Panc1 (cell line): ENCODE measurements around the gene ALPL. TPM values are rescaled to one million over a fixed set of nuclear protein-coding genes. Genes with fewer than 3 reads are reported as not detected.

Experiments used
- ATAC-seq: fragments of 200-7000 bp; cut with Tn5 transposase; 2 replicates; pipeline ENCODE4 v1.9.1; 2020; ENCODE audit warnings: mild to moderate bottlenecking, moderate library complexity
- BruUV-seq: library from RNA; stranded (reverse); fragments of 400-500 nt; replicated peaks from 2 replicates; lab custom pipeline; 2021; lab: Mats Ljungman, UMichigan
- CTCF ChIA-PET: fragments of 300-600 bp; sonication (Branson Sonifier 250); formaldehyde crosslinking; loops from one replicate; lab custom pipeline; 2022; ENCODE audit warnings: antibody characterized with exemption; lab: Charles Lee
- POLR2A ChIA-PET: fragments of 300-600 bp; sonication (Branson Sonifier 250); formaldehyde crosslinking; loops from one replicate; lab custom pipeline; 2022; ENCODE audit warnings: antibody characterized with exemption; lab: Charles Lee
- DNase-seq: peaks from one replicate; pipeline ENCODE4 v3.0.0-alpha.2; 2010; ENCODE audit warnings: low read depth, low spot score
- H3K27ac ChIP-seq: 2 replicates; pipeline ENCODE4 v1.5.1; 2011; ENCODE audit warnings: mild to moderate bottlenecking, low read length, inconsistent platforms
- H3K27me3 ChIP-seq: fragments of 200-500 bp; sonication (Bioruptor generic); 2 replicates; pipeline ENCODE4 v1.6.0; 2014; ENCODE audit warnings: low read length, inconsistent platforms; ENCODE audit not compliant: control insufficient read depth, insufficient read depth
- H3K36me3 ChIP-seq: fragments of 200-500 bp; sonication (Bioruptor generic); 2 replicates; pipeline ENCODE4 v1.5.1; 2014; ENCODE audit warnings: inconsistent platforms, mild to moderate bottlenecking, low read length, moderate library complexity; ENCODE audit not compliant: control insufficient read depth, insufficient read depth
- H3K4me1 ChIP-seq: 2 replicates; pipeline ENCODE4 v1.5.1; 2011; ENCODE audit warnings: inconsistent platforms, mild to moderate bottlenecking, low read length, moderate library complexity; ENCODE audit not compliant: control insufficient read depth, insufficient read depth
- H3K4me3 ChIP-seq, 2 experiments: 2 replicates each; pipeline ENCODE4 v1.5.1; 2011 to 2012; ENCODE audit warnings: low read depth in 2 of 2, low read length in 2 of 2, mild to moderate bottlenecking in 2 of 2, inconsistent platforms in 1 of 2, moderate library complexity in 1 of 2
- H3K9me3 ChIP-seq: fragments of 200-500 bp; sonication (Bioruptor generic); 2 replicates; pipeline ENCODE4 v1.5.1; 2014; ENCODE audit warnings: low read depth, mild to moderate bottlenecking, inconsistent platforms, low read length, moderate library complexity; ENCODE audit not compliant: control insufficient read depth, insufficient read depth
- POLR2AphosphoS5 ChIP-seq: IDR thresholded peaks from 2 replicates; pipeline ENCODE4 v1.6.1; 2012; ENCODE audit warnings: mild to moderate bottlenecking, low read depth, low read length, moderate library complexity
- REST ChIP-seq, 2 experiments: IDR thresholded peaks; 2 replicates each; pipeline ENCODE4 v1.6.1; 2011 to 2012; ENCODE audit warnings: low read depth in 2 of 2, control low read depth in 1 of 2, low read length in 1 of 2, mild to moderate bottlenecking in 1 of 2, moderate library complexity in 1 of 2; ENCODE audit not compliant: insufficient read depth in 1 of 2
- SIN3A ChIP-seq: IDR thresholded peaks from 2 replicates; pipeline ENCODE4 v1.6.1; 2012; ENCODE audit warnings: low read depth, mild to moderate bottlenecking, low read length, moderate library complexity, borderline replicate concordance; ENCODE audit not compliant: insufficient read depth
- TCF7L2 ChIP-seq: IDR thresholded peaks from 2 replicates; pipeline ENCODE4 v1.6.1; 2011; ENCODE audit warnings: mild to moderate bottlenecking, low read depth, low read length, inconsistent platforms
- in situ Hi-C: cut with HindIII; loops from 2 replicates; pipeline ENCODE4 v1.10.0; 2016; ENCODE audit warnings: low sequenced_read_pairs, low pct_unique_long_range_greater_than_20kb
- intact Hi-C: fragments of 100-400 bp; cut with micrococcal nuclease; formaldehyde crosslinking; loops from one replicate; pipeline ENCODE4 v1.10.0; 2022; ENCODE audit not compliant: unreplicated experiment
- total RNA-seq: library from RNA; stranded (reverse); gene quantifications from one replicate; pipeline ENCODE4 v1.2.1, GENCODE V29; 2021; ENCODE audit not compliant: unreplicated experiment
- TF ChIP-seq, protein P1 (sequence below): fragments of 450-650 bp; IDR thresholded peaks from 2 replicates; pipeline ENCODE4 v1.5.1; 2017; ENCODE audit warnings: mild to moderate bottlenecking

The ALPL gene
- total RNA-seq, 1 experiment from 2014 or later = 0.82 TPM

DNA sequence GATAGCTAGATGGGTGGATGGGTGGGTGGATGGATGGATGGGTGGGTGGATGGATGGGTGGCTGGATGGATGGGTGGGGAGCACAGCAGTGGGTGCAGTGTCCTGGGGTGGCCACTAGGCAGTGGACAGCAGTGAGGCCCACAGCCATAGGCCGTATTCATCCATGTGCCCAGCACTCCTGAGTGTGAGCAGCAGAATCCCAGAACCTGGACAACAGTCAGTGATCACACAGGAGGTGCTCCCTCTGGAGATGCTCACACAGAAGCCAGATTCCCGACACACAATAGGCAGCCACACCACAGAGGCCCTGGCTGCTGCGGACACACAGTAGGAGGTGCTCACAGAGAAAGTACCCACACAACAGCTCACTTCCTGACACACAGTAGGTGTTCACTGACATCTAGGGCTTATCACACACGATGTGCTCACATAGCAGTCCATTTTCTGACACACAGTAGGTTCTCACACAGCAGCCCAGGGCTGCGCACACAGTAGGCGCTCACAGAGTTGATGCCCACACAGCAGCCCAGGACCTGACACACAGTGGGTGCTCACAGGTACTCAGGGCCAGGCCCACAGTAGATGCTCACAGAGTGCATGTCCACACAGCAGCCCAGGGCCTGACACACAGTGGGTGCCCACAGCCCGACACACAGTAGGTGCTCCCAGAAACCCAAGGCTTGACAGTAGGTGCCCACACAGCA lies 95.9 kb downstream of the ALPL start:
- H3K36me3 ChIP-seq = no peaks in the 10 kb centered on the region
- BruUV-seq = no TSS peak
- H3K9me3 ChIP-seq = no peaks in the 10 kb centered on the region
- no peaks in the 10 kb centered on the region for H3K4me1 ChIP-seq
- intact Hi-C loops (no loop called here), in situ Hi-C loops (no loop called here)
- ATAC-seq (no peak), DNase-seq (no peak)
- H3K27me3 ChIP-seq = no peaks in the 10 kb centered on the region
- no peak overlapping the region for H3K4me3 ChIP-seq
- ChIA-PET CTCF (interaction anchor here (0.6 kb wide), 1 partner anchor 11 kb away, joined by 4 read pairs; no protein-coding TSS in a partner anchor), POLR2A (no interaction called here)
- TF ChIP-seq TCF7L2 (no peak), SIN3A (no peak)
- TF ChIP-seq, protein P1, sequence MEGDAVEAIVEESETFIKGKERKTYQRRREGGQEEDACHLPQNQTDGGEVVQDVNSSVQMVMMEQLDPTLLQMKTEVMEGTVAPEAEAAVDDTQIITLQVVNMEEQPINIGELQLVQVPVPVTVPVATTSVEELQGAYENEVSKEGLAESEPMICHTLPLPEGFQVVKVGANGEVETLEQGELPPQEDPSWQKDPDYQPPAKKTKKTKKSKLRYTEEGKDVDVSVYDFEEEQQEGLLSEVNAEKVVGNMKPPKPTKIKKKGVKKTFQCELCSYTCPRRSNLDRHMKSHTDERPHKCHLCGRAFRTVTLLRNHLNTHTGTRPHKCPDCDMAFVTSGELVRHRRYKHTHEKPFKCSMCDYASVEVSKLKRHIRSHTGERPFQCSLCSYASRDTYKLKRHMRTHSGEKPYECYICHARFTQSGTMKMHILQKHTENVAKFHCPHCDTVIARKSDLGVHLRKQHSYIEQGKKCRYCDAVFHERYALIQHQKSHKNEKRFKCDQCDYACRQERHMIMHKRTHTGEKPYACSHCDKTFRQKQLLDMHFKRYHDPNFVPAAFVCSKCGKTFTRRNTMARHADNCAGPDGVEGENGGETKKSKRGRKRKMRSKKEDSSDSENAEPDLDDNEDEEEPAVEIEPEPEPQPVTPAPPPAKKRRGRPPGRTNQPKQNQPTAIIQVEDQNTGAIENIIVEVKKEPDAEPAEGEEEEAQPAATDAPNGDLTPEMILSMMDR = no peak
- no peak overlapping the region for H3K27ac ChIP-seq

DNA sequence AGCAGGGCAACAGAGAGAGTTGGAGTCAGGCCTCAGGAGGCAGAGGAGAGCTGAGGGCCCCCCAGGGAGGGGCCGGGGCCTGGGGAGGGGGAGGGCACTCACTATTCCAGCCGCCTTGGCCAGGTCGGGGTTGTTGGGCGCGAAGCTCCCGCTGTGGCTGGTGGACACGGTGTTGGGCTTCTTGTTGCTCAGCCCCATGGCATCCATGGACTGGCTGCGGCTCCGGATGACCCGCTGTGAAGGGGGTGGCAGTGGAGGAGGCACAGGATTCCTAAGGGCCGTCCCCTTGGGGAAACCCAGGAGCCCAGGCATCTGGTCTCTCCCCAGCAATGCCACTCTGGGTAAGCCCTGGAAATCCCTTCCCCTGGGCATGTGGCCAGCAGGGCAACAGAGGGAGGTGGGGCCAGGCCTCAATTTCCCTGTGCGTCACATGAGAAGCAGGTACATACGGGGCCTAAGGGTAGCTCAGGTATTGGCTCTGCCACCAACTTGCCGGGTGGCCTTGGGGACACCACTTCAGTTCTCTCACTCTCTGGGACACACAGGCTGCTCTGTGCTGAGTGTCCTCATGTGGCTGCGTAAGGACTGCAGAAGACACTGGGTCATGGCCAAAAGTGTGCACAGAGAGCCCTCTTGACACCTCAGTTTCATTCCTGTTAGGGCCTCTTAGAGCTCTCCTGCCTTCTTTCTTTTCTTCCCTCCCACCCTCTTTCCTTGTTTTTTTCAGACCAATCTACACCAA lies 96.9 kb downstream of the ALPL start:
- in situ Hi-C loops = no loop called here
- no peaks in the 10 kb centered on the region for H3K4me1 ChIP-seq

More for the DNA sequence above, 96.9 kb downstream of the ALPL start:
- DNase-seq = no peak
- no peak for ATAC-seq
- no peaks in the 10 kb centered on the region for H3K36me3 ChIP-seq
- TF ChIP-seq, protein P1 = no peak
- no peak for TF ChIP-seq SIN3A
- no peak for TF ChIP-seq TCF7L2
- TF ChIP-seq REST (IDR thresholded peaks at IDR 0.05; ENCODE audit: insufficient read depth in 1 of 2, low read depth in 2 of 2, low read length in 1 of 2) = no peak
- TF ChIP-seq POLR2AphosphoS5 = no peak
- H3K27ac ChIP-seq = no peak overlapping the region
- no peaks in the 10 kb centered on the region for H3K27me3 ChIP-seq
- intact Hi-C loops = no loop called here
- no peaks in the 10 kb centered on the region for H3K9me3 ChIP-seq
- POLR2A ChIA-PET = interaction anchor here (0.6 kb wide), 1 partner anchor 18 kb away, joined by 14 read pairs; no protein-coding TSS in a partner anchor
- no peak overlapping the region for H3K4me3 ChIP-seq
- CTCF ChIA-PET = no interaction called here
- no TSS peak for BruUV-seq
